K562 (cell line): ENCODE results near the gene UVRAG. TPM values are rescaled to one million over a fixed set of nuclear protein-coding genes. Genes with fewer than 3 reads are reported as not detected.

Experiments used
- ATAC-seq: fragments of 200-7000 bp; cut with Tn5 transposase; 3 replicates; pipeline ENCODE4 v1.9.1; 2020; ENCODE audit warnings: moderate library complexity
- BruUV-seq: library from RNA; stranded (reverse); fragments of 400-500 nt; replicated peaks from 2 replicates; lab custom pipeline; 2021; lab: Mats Ljungman, UMichigan
- CTCF ChIA-PET: fragments of 300-600 bp; formaldehyde crosslinking; extraction: SDS; loops from one replicate; lab custom pipeline; 2021; ENCODE audit warnings: low intra/inter-chr PET ratio; lab: Yijun Ruan, JAX
- POLR2A ChIA-PET: fragments of 300-600, 350-650 bp; sonication (Branson Sonifier 250); formaldehyde crosslinking; extraction: SDS; loops from one replicate; lab custom pipeline; 2021; ENCODE audit warnings: antibody characterized with exemption, inconsistent platforms; lab: Yijun Ruan, JAX
- DNase-seq, 4 experiments: peaks; one replicate each; pipeline versions ENCODE4 v3.0.0 to v3.0.0-alpha.2; 2011 to 2018; ENCODE audit warnings: low spot score in 3 of 4, mixed read lengths in 3 of 4; ENCODE audit errors: extremely low read depth in 1 of 4
- FAIRE-seq: peaks from 2 replicates; lab custom pipeline; 2011; peaks lifted over from hg19 to GRCh38; lab: Jason Lieb, UNC
- H2AFZ ChIP-seq: 2 replicates; pipeline ENCODE4 v1.6.0; 2011; ENCODE audit warnings: low read depth, low read length, control low read depth, inconsistent platforms
- H3K27ac ChIP-seq: fragments of 200-600 bp; 3 replicates; pipeline ENCODE4 v1.8.0; 2011; ENCODE audit warnings: low read depth, mild to moderate bottlenecking, control low read depth, inconsistent platforms, low read length, moderate library complexity, mixed read lengths; ENCODE audit errors: extremely low read depth
- H3K27me3 ChIP-seq, 2 experiments: fragments of 300-600 bp in 1 of 2; 2 replicates in 1 of 2; 3 replicates in 1 of 2; pipeline versions ENCODE4 v1.6.0 to v1.8.0; 2011; ENCODE audit warnings: inconsistent platforms in 2 of 2, low read length in 2 of 2, mild to moderate bottlenecking in 1 of 2, mixed read lengths in 1 of 2, moderate library complexity in 1 of 2; ENCODE audit not compliant: control insufficient read depth in 2 of 2, insufficient read depth in 2 of 2
- H3K36me3 ChIP-seq: fragments of 300-600 bp; 3 replicates; pipeline ENCODE4 v1.8.0; 2011; ENCODE audit warnings: mild to moderate bottlenecking, low read length, inconsistent platforms; ENCODE audit not compliant: control insufficient read depth, insufficient read depth
- H3K4me1 ChIP-seq, 2 experiments: fragments of 200-600 bp in 1 of 2; replicated peaks in 1 of 2; 2 replicates in 1 of 2; 3 replicates in 1 of 2; pipeline versions ENCODE4 v1.5.1 to v1.8.0; 2011; ENCODE audit warnings: inconsistent platforms in 2 of 2, low read length in 2 of 2, mild to moderate bottlenecking in 1 of 2, mixed read lengths in 1 of 2, moderate library complexity in 1 of 2; ENCODE audit not compliant: control insufficient read depth in 2 of 2, insufficient read depth in 2 of 2
- H3K4me2 ChIP-seq: 2 replicates; pipeline ENCODE4 v1.6.1; 2011; ENCODE audit warnings: low read length, control low read depth, inconsistent platforms, mixed read lengths; ENCODE audit not compliant: insufficient read depth
- H3K4me3 ChIP-seq: fragments of 200-600 bp; sonication (generic), shearing (Covaris generic); 2 replicates; pipeline ENCODE4 v1.5.1; 2016; ENCODE audit warnings: control low read depth, inconsistent platforms
- H3K79me2 ChIP-seq: fragments of 200-600 bp; 3 replicates; pipeline ENCODE4 v1.8.0; 2011; ENCODE audit warnings: low read length, inconsistent platforms; ENCODE audit not compliant: control insufficient read depth, insufficient read depth
- H3K9ac ChIP-seq, 2 experiments: 2 replicates each; pipeline versions ENCODE4 v1.6.0 to v1.6.1; 2011; ENCODE audit warnings: low read depth in 2 of 2, low read length in 2 of 2, control low read depth in 1 of 2, inconsistent platforms in 1 of 2, mild to moderate bottlenecking in 1 of 2, mixed read lengths in 1 of 2; ENCODE audit not compliant: insufficient read depth in 1 of 2
- H3K9me1 ChIP-seq: one replicate; pipeline ENCODE4 v1.6.0; 2011; ENCODE audit warnings: inconsistent platforms, mild to moderate bottlenecking, low read length, moderate library complexity; ENCODE audit not compliant: control insufficient read depth, insufficient read depth
- H3K9me3 ChIP-seq: replicated peaks from 2 replicates; pipeline ENCODE4 v1.5.1; 2011; ENCODE audit warnings: low read depth, low read length, inconsistent platforms; ENCODE audit not compliant: control insufficient read depth, insufficient read depth
- H4K20me1 ChIP-seq: replicated peaks from 2 replicates; pipeline ENCODE4 v1.6.1; 2011; ENCODE audit warnings: low read length, inconsistent platforms, mixed read lengths; ENCODE audit not compliant: control insufficient read depth, insufficient read depth
- ATF2 ChIP-seq: sonication (generic); formaldehyde crosslinking; IDR thresholded peaks from 2 replicates; pipeline ENCODE4 v1.8.1; 2022; ENCODE audit warnings: missing genetic modification reagents
- BCLAF1 ChIP-seq, 2 experiments: fragments of 450-650 bp in 1 of 2; IDR thresholded peaks; 2 replicates each; pipeline ENCODE4 v1.6.1; 2011 to 2017; ENCODE audit warnings: low read depth in 2 of 2, antibody characterized with exemption in 1 of 2, borderline replicate concordance in 1 of 2, low read length in 1 of 2, mild to moderate bottlenecking in 1 of 2, mixed read lengths in 1 of 2; ENCODE audit not compliant: control insufficient read depth in 1 of 2
- CBFB ChIP-seq: sonication (generic); formaldehyde crosslinking; IDR thresholded peaks from 2 replicates; pipeline ENCODE4 v1.4.0; 2020; ENCODE audit warnings: mild to moderate bottlenecking, missing genetic modification reagents
- GABPB1 ChIP-seq: sonication (generic); formaldehyde crosslinking; IDR thresholded peaks from 2 replicates; pipeline ENCODE4 v1.8.0; 2022; ENCODE audit warnings: mild to moderate bottlenecking, missing genetic modification reagents
- HNRNPLL ChIP-seq: fragments of 200-400 bp; formaldehyde crosslinking; IDR thresholded peaks from 2 replicates; pipeline ENCODE4 v1.6.1; 2017; ENCODE audit warnings: low read length, low read depth, mild to moderate bottlenecking; ENCODE audit not compliant: poor library complexity, severe bottlenecking
- KAT2B ChIP-seq: IDR thresholded peaks from one replicate; pipeline ENCODE4 v1.6.1; 2012; ENCODE audit warnings: low read depth, mild to moderate bottlenecking, control low read depth, inconsistent platforms, low read length, moderate library complexity
- L3MBTL2 ChIP-seq: fragments of 450-650 bp; IDR thresholded peaks from 2 replicates; pipeline ENCODE4 v1.6.1; 2016; ENCODE audit warnings: mild to moderate bottlenecking, moderate library complexity
- MAFG ChIP-seq: fragments of 450-650 bp; conservative IDR thresholded peaks from 2 replicates; pipeline ENCODE4 v1.6.1; 2016; ENCODE audit warnings: missing genetic modification characterization, missing compliant biosample characterization
- MED1 ChIP-seq: sonication (generic); formaldehyde crosslinking; IDR thresholded peaks from 2 replicates; pipeline ENCODE4 v1.8.1; 2023; ENCODE audit warnings: missing genetic modification reagents, borderline replicate concordance
- NFIC ChIP-seq: fragments of 450-650 bp; IDR thresholded peaks from 2 replicates; pipeline ENCODE4 v1.6.1; 2017; ENCODE audit warnings: mild to moderate bottlenecking, inconsistent platforms
- SIN3A ChIP-seq, 2 experiments: fragments of 150-350 bp in 1 of 2; IDR thresholded peaks; 2 replicates each; pipeline ENCODE4 v1.6.1; 2011 to 2016; ENCODE audit warnings: borderline replicate concordance in 2 of 2, low read depth in 2 of 2, low read length in 2 of 2, mild to moderate bottlenecking in 2 of 2, moderate library complexity in 2 of 2; ENCODE audit not compliant: control insufficient read depth in 1 of 2
- SRSF3 ChIP-seq: fragments of 200-400 bp; formaldehyde crosslinking; IDR thresholded peaks from 2 replicates; pipeline ENCODE4 v1.6.1; 2016; ENCODE audit warnings: mild to moderate bottlenecking, low read length, moderate library complexity; ENCODE audit not compliant: insufficient read depth
- STAT6 ChIP-seq: sonication (generic); formaldehyde crosslinking; IDR thresholded peaks from 2 replicates; pipeline ENCODE4 v1.8.1; 2023; ENCODE audit warnings: mild to moderate bottlenecking, missing genetic modification reagents
- TAF7 ChIP-seq: fragments of 450-650 bp; IDR thresholded peaks from 2 replicates; pipeline ENCODE4 v1.6.1; 2016; ENCODE audit warnings: missing genetic modification characterization, missing compliant biosample characterization
- TFAM ChIP-seq: fragments of 250-450 bp; sonication (Bioruptor Pico); conservative IDR thresholded peaks from 2 replicates; pipeline ENCODE4 v1.5.0; 2021; ENCODE audit warnings: mild to moderate bottlenecking, moderate library complexity
- ZNF644 ChIP-seq: fragments of 200-800 bp; sonication (Bioruptor generic); IDR thresholded peaks from 2 replicates; pipeline ENCODE4 v1.6.1; 2016; ENCODE audit warnings: low read depth, missing genetic modification characterization, missing compliant biosample characterization
- WGBS: fragments of 100-300 bp; shearing (Covaris generic); methylation state at CpG from one replicate; pipeline ENCODE4 v1.1.6; 2016; ENCODE audit warnings: low coverage, mixed read lengths; ENCODE audit not compliant: insufficient coverage; ENCODE audit errors: missing lambda C conversion rate; 5-methylcytosine and 5-hydroxymethylcytosine counted together
- in situ Hi-C: fragments of 300-500 bp; cut with MboI; formaldehyde crosslinking; loops from 4 replicates; pipeline ENCODE4 v1.15.0; 2018; ENCODE audit warnings: inconsistent platforms, mixed read lengths
- intact Hi-C: fragments of 100-400 bp; cut with micrococcal nuclease; formaldehyde crosslinking; loops from 2 replicates; pipeline ENCODE4 v1.14.2; 2022
- polyA plus RNA-seq, 8 experiments: library from polyadenylated mRNA; depleted of rRNA in 4 of 8; stranded (reverse) in 5 of 8; unstranded in 3 of 8; fragments of >200 nt; fragmentation: Nextera tagmentation in 2 of 8; fragmentation: Illumina TruSeq in 1 of 8; extraction: Ambion mirVana in 2 of 8; extraction: Trizol in 1 of 8; gene quantifications; 2 replicates each; pipeline versions ENCODE4 v1.2.1 to v1.2.3, GENCODE V29; 2011 to 2014; ENCODE audit warnings: inconsistent platforms in 1 of 8, missing spikeins in 1 of 8
- total RNA-seq, 7 experiments: library from RNA; depleted of rRNA in 6 of 7; stranded (reverse); fragments of >200 nt in 6 of 7; fragmentation: Illumina TruSeq in 2 of 7; extraction: Trizol in 2 of 7; gene quantifications; 2 replicates each; pipeline versions ENCODE4 v1.2.1 to v1.2.3, GENCODE V29; 2011 to 2021; ENCODE audit warnings: low replicate concordance in 1 of 7

UVRAG gene
- total and polyA plus RNA-seq, 9 of the 15 experiments (the other 6 are each of a cell fraction or from before 2014, with no cell fraction given): 3.1 to 17.8 (median 12.4) TPM

DNA sequence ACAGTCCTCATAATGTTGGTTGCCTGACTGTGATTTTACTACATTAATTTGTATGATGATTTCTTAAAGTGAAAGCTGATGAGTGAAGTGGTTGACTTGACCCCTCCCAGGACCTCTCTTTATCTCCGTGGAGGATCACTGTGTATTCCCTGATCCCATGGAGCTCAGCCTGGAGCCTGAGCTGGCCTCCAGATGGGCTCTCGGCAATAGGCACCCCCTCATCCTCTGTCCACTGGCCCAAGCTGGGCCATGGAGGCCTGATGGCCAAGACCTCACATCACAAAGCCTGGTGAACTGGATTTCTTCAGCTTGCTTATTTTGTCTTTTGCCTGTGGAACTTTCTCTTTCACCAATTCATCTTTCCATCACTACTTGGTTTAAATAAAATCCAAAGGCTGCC is 316.1 kb downstream of the UVRAG start:
- no peak overlapping the region for H3K4me2 ChIP-seq
- H3K79me2 ChIP-seq: no peaks in the 10 kb centered on the region
- peaks cover 3% of the 10 kb centered on the region; the same call in 1 of the 3 replicates for H3K36me3 ChIP-seq
- no peak for DNase-seq
- no TSS peak for BruUV-seq
- ChIA-PET POLR2A (interaction anchor here (0.9 to 1.7 kb wide), 2 partner anchors 12 to 52 kb away, joined by 3 read pairs; no protein-coding TSS in a partner anchor), CTCF (no interaction called here)
- no peaks in the 10 kb centered on the region for H3K27me3 ChIP-seq
- no peaks in the 10 kb centered on the region; a peak in 1 of 5 replicates for H3K4me1 ChIP-seq
- no peaks in the 10 kb centered on the region for H3K9me3 ChIP-seq
- 17% methylated on average over 2 of the region's 2 CpGs for WGBS
- H3K4me3 ChIP-seq: no peak overlapping the region
- no peak for FAIRE-seq
- H3K9me1 ChIP-seq: no peaks in the 10 kb centered on the region
- H2AFZ ChIP-seq: no peak overlapping the region
- no peak for ATAC-seq
- H4K20me1 ChIP-seq: no peaks in the 10 kb centered on the region
- H3K9ac ChIP-seq: no peak overlapping the region
- in situ Hi-C loops: no loop called here
- H3K27ac ChIP-seq: no peak overlapping the region
- intact Hi-C loops: no loop called here
- TF ChIP-seq HNRNPLL: no peak
- TF ChIP-seq CBFB: no peak
- TF ChIP-seq BCLAF1 (IDR thresholded peaks at IDR 0.05; ENCODE audit: borderline replicate concordance in 1 of 2, control insufficient read depth in 1 of 2, low read depth in 2 of 2, low read length in 1 of 2): no peak
- TF ChIP-seq SRSF3: no peak
- TF ChIP-seq GABPB1 (CRISPR knock-in tag): no peak
- no peak for TF ChIP-seq TFAM (CRISPR knock-in tag)
- no peak for TF ChIP-seq MED1
- no peak for TF ChIP-seq MAFG (tag)
- TF ChIP-seq L3MBTL2: no peak
- TF ChIP-seq STAT6: no peak
- TF ChIP-seq TAF7 (tag): no peak
- TF ChIP-seq ATF2: no peak
- no peak for TF ChIP-seq NFIC
- TF ChIP-seq KAT2B: no peak
- no peak for TF ChIP-seq ZNF644
- no peak for TF ChIP-seq SIN3A (IDR thresholded peaks at IDR 0.05; ENCODE audit: borderline replicate concordance in 2 of 2, control insufficient read depth in 1 of 2, low read depth in 2 of 2, low read length in 2 of 2)
